HG02571 (cell line): ENCODE results near the gene SCAPER.

Experiments
- ATAC-seq: cut with Tn5 transposase; IDR thresholded peaks from one replicate; pipeline ENCODE4 v1.9.1; 2021; ENCODE audit warnings: mild to moderate bottlenecking, moderate library complexity; ENCODE audit not compliant: unreplicated experiment

SCAPER gene

GRCh38 chr15:76377217-76377616 is 527.9 kb downstream of the SCAPER start:
- no peak for ATAC-seq

GRCh38 chr15:76376816-76377215 is 528.3 kb downstream of the SCAPER start:
- no peak for ATAC-seq

- no peak for ATAC-seq
Measured at GRCh38 chr15:76376029-76376428, 529.1 kb downstream of the SCAPER start.

GRCh38 chr15:76368122-76368621 is 537.0 kb downstream of the SCAPER start:
- no peak for ATAC-seq

GRCh38 chr15:76366714-76367113 is 538.4 kb downstream of the SCAPER start:
- ATAC-seq, result no peak

- no peak for ATAC-seq
Measured at GRCh38 chr15:76363251-76363650, 541.9 kb downstream of the SCAPER start.

DNA sequence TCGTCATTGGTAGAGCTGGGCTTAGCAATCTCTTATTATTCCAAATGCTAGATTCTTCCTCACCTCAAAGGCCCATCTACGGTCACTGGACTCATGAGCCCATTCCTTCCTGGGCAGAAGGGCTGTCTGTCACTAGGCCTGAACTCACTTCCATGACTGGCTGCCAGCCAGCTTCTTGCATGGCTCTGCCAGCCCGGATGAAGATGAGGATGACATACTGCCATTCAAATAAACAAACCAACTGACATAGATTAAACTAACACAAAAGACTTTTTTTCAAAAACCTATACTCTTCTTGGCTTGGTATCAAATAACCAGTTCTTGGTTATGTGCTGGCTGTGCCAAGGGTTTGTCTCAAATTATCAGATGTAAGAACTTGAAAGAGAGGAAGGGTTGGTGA is 544.7 kb downstream of the SCAPER start:
- ATAC-seq, result no peak

DNA sequence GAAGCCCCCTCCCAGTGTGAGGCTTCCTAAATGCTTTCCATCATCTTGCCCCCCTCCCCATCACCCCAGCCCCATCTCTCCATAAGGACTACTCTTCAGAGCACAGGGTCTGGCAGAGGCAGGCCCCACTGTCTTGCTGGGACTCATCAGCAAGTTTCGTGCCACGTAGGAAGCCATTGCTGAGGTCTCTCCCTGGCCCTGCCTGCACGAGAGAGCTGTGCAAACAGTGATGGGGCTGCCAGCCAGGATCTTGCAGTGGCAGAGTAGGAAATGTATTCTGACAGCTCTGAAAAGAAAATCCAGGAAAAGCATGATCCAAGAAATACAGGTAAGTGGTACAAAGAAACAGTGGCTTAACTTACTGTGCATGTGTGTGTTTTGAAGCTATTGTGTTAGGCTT is 546.0 kb downstream of the SCAPER start:
- ATAC-seq, result no peak

DNA sequence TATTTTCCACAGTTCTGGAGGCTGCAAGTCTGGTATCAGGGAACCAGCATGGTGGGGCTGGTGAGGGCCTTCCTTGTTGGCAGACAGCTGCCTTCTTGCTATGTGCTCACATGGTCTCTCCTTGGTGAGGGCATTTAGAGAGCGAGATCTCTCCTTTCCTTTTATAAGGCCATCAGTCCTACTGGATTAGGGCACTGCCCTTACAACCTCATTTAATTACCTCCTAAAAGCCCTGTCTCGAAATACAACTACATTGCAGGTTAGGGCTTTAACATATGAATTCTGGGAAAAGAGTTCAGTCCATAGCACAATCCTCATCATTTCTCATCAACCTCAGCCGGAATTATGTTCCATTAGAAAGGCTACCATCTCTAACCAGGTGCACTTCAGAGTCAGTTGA is 546.7 kb downstream of the SCAPER start:
- no peak for ATAC-seq

DNA sequence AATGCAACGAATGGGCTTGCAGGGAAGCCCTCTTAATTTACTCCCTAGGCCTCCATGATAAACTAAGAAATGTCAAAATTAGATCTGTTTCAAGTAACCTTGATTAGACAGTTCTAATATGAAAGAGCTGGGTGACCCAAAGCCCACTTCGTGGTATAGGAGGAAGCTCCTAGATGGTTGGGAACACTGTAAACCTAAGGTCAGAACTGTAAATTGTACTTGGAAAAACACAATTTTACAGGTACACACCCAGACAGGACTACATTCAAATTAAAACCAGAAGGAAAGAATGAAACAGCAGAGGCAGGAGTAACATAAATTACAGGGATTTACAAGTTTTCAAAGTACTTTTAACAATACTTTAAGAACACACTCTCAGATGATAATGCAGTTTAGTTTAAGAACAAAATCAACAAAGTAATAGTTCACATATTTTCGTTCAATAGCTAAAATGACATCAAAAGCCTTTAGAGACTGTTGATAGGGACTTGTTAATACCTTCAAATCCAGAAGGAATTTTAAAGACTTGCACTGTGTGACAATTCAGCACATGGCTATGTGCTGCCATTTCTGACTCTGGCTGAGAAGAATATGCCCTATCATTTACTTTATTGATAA is 550.2 kb downstream of the SCAPER start:
- ATAC-seq, result no peak

GRCh38 chr15:76353903-76354302 is 551.2 kb downstream of the SCAPER start:
- ATAC-seq, result no peak

GRCh38 chr15:76353023-76353577 is 552.0 kb downstream of the SCAPER start:
- ATAC-seq, result no peak

DNA sequence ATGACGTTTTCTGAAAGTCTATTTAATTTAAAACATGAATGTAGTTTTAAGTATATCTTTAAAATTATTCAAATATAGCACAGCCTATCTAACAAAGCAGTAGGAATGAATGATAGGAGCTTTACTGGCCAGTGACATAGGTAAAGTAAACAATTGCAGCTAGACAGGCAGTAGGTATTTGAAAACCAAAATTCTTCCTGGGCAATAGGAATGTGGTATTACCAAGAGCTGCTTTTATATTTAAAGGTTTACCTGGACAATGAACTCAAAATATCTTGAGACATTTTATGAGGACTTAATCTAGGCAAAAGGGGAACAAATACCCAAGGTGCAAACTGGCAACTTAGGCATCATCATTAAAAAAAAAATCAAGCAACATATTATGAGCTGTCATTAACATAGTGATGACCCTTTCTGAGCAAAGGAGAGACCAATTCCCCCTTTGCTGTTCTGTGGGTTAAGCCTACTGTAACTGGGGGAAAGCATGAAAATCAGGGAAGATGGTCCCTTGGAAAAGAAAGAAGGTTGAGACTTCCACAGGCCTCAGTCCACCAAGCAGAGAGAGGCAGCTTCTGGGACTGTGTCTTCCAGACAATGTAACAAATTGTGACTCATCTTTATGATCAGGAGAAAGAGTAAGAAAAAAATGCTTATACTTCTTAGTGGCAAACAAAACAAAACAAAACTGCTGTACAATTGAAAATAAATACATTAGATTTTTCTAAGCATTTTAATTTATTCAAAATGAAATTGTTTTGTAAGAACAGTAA is 555.7 kb downstream of the SCAPER start:
- no peak for ATAC-seq

- no peak for ATAC-seq
Measured at GRCh38 chr15:76347482-76348055, 557.6 kb downstream of the SCAPER start.

DNA sequence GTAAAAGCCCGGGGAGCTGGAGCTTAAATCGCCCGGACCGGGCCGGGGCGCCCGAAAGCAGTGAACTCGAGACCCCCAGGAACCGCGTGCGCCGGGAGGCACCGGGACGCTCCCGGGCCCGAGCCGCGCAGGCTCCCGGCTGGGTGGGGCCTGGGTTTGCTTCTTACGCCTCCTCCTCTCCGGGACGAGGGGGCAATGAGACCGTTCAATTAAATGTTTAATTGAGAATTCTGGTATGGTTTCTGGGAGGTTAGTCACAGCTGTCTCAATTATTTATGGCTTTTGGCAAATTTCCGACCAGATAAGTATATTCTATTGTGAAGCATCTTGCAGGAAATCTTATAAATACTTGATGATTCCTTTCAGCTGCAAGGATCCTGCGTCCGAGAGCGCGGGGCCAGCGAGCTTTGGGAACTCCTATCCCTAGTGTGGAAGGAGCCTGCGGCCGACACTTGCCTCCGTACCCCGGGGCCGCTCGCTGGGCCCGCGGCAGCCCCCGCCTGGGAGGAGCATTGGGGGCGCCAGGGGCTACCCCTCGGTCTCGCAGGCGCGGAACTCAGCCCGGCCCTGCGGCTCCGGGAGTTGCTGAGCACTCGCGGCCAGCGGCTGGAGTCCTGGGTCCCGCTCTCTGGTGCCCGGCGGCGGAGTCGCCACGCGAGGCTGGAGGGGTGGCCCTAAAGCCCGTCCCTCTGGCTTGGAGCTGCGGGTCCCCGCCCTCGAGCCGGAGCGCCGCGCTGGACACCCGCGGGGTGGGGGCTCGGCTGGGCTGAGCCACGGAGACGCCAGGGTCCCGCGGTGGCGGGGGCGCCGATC is 558.3 kb downstream of the SCAPER start:
- no peak for ATAC-seq

GRCh38 chr15:76345880-76346668 is 559.1 kb downstream of the SCAPER start:
- no peak for ATAC-seq

DNA sequence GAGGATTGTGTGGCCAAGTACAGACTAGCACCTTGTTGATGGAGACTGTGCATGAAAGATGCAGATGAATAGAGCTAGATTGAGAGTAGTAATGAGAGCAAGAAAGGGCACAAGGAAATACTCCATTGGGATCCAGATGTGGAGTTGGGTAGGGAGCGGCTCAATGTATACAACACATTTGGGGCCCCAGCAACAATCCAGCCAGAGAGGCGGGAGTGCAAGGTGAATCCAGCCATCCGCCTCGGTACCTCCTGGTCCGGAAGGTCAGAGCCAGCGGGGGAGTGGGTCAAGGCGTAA is 559.6 kb downstream of the SCAPER start:
- ATAC-seq, result no peak

DNA sequence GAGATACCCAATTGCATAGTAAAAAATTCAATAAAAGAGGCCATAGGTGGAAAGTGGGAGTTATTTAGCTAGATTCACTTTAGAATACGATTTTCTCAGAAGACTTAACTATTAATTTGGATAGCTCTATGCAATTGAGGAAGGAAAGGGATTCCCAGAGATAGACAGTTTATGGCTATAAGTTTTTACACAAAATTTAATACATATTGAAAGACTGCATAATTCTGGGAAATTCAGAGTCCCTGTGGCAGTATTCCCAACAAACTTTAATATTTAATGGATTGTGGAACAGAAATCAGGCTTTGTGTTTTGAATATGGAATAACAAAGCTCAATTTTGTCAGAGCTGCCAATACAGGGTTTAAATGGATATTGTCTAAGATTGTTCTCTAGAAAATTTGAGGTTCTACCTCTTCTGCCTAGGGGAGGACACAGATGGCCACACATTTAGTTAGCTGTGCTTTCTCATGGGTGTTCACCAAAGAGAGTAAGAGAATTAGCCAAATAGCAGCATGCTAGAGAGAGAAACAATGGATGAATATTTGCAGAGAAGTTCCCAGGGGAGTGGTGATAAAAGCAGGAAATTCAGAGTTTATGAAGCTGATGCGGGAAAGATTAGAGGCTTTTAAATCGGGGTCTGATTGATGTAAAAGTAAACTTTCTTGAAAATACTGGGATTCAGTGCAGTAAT is 560.1 kb downstream of the SCAPER start:
- no peak for ATAC-seq

DNA sequence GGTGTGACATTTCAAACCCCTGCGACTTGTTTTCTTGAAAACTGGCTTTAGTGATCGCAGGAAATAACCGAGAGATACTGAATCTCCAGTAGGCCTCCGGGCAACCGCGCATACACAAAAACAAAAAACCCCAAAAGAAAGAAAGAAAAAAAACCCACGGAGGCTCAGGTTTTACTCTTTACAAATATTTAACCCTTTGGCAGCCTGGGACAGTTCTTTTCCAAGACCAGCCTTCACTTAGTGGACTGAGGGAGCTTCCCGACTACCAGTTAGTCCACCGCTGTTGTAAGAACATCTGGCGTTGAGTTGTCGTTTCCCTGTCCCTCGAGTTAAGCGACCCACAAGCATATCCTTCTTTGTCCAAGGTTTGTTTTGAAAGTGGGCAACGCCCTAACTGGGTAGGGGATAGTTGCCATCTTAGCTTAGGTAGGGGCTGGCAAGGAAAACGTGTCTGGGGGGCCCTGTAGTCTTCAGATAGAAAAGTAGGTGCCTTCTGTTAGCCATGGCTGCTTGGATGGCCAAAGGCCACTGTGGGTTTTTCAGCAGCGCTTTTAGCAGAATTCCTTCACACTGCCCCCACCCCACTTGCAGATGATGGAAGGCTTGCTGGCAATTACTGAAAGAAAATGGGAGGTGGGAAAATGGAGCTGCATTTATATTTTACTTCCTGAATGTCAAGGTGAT is 561.7 kb downstream of the SCAPER start:
- ATAC-seq, result no peak
